ENCODE data around the gene TCAP.
"Not testable (repeated sequence)": the region's sequence is repeated elsewhere in the genome, so short reads cannot be mapped to it uniquely, and the experiment has no call there.

Gene TCAP

DNA sequence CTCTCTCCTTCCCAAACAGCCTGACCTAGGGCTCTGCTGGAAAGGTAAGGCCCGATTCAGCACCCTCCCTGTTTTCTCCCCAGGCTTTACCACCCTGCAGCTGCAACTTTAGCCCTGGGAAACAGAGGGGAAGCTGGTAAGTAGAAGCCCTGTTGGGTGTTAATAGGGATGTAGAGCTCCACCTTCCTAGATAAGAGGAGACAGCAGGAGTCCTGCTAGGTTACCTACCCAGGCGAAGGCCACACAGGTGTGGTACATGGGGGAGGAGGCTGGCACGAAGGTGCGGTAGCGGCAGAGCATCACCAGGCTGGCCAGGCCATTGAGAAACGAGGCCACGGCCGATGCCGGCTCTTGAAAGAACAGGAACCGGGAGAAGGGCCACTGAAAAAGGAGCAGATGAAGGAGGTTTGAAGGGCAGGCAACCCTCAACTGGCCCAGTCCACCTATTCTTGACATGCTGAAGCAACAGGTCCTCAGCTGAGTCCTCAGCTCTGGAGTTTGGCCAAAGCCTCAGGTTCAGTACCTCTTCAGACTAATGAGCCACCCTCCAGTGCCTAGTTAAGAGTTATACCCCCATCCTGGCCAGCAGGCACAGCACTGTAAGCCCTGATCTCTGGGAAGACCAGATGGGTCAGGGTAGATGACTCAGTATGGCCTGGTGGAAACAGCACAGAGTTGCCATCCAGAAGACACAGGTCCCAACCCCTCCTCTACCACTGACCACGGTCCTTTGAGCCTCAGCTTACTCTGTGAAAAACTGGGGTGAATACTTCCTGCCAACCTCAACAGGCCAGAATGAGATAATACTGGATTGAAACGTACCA is 19.4 kb downstream of the TCAP start:
- DNase-seq (ENCODE audit: low spot score), result no peak

GRCh38 chr17:39687101-39687545 is 22.0 kb downstream of the TCAP start:
- DNase-seq (ENCODE audit: low spot score), result no peak

DNA sequence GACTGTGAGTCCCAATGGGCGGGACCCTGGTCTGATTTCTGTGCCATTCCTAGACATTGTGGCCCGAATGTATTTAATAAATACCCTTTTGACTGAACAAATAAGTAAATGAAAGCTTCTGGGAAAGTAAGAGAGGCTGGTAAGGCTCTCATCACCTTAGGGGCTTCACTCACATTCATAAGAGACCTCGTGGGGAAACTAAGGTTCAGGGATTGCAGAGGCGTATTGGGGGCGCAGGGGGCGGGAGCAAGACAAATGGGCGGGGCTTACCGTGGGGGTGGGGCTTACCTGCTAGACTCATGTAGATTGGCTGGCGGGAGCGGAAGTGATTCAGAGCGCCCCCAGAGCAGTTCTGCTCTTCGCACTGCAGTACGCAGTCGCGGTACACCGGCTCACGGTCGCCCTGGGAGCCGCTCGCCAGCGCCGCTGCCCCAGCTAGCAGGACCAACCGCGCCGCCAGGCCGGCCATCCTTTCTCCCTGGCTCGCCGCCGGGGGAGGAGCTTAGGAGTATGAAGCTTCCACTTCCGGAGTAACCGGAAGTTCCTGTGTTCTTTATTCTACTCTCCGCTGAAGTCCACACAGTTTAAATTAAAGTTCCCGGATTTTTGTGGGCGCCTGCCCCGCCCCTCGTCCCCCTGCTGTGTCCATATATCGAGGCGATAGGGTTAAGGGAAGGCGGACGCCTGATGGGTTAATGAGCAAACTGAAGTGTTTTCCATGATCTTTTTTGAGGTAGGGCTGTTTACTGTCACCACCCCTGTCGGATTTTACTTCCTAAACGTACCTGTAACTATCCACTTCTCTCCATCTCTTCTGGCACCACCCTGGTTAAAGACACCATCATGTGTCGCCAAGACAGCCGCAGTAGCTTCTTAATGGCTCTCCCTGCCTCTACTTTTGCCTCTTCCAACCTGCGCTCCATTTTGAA is 22.7 kb downstream of the TCAP start, which contains the start of gene PGAP3:
TSS of gene PGAP3 (minus strand) at position 512 of the 929 bp plus-strand sequence. CDS start at position 469, 43 bp downstream.
- peak; percentile 92 for DNase-seq (ENCODE audit: low spot score)

GRCh38 chr17:39688475-39688835 is 23.3 kb downstream of the TCAP start:
- no peak for DNase-seq (ENCODE audit: low spot score)

DNA sequence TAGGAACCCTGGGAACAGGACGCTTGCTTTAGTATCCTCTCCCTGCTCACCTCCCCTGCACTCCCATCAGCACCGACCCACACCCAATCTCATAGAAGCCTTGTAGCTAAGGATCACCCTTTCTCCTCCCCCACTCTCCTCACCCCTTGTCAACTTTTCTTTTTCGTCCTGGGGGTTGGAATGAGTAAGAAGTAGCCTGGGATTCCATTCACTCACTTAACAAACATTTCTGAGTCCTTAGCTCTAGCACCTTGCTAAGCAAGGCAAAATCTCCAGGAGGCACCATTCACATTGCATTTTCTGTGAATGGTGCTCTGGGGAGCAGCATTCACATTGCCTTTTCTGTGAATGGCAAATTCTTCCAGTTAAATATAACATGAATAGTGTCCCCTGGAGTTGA is 23.8 kb downstream of the TCAP start:
- no peak for DNase-seq (ENCODE audit: low spot score)

- DNase-seq (ENCODE audit: low spot score), result no peak
Measured at GRCh38 chr17:39694593-39694992, 29.4 kb downstream of the TCAP start.

GRCh38 chr17:39695089-39695474 is 29.9 kb downstream of the TCAP start:
- DNase-seq (ENCODE audit: low spot score), result no peak

- no peak for DNase-seq (ENCODE audit: low spot score)
Measured at GRCh38 chr17:39696731-39697130, 31.6 kb downstream of the TCAP start.

GRCh38 chr17:39697961-39698360 is 32.8 kb downstream of the TCAP start:
- no peak for DNase-seq (ENCODE audit: low spot score)

- DNase-seq (ENCODE audit: low spot score), result not testable (repeated sequence)
Measured at GRCh38 chr17:39699157-39699817, 34.1 kb downstream of the TCAP start.

DNA sequence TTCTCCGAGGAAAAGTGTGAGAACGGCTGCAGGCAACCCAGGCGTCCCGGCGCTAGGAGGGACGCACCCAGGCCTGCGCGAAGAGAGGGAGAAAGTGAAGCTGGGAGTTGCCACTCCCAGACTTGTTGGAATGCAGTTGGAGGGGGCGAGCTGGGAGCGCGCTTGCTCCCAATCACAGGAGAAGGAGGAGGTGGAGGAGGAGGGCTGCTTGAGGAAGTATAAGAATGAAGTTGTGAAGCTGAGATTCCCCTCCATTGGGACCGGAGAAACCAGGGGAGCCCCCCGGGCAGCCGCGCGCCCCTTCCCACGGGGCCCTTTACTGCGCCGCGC is 34.6 kb downstream of the TCAP start, which contains the start of gene ERBB2:
TSS of gene ERBB2 (plus strand) at position 247 of the 330 bp plus-strand sequence. CDS start 175 bp downstream, outside the sequence.
- DNase-seq (ENCODE audit: low spot score), result peak; percentile 86

GRCh38 chr17:39700148-39700987 is 35.2 kb downstream of the TCAP start:
- no peak for DNase-seq (ENCODE audit: low spot score)

DNA sequence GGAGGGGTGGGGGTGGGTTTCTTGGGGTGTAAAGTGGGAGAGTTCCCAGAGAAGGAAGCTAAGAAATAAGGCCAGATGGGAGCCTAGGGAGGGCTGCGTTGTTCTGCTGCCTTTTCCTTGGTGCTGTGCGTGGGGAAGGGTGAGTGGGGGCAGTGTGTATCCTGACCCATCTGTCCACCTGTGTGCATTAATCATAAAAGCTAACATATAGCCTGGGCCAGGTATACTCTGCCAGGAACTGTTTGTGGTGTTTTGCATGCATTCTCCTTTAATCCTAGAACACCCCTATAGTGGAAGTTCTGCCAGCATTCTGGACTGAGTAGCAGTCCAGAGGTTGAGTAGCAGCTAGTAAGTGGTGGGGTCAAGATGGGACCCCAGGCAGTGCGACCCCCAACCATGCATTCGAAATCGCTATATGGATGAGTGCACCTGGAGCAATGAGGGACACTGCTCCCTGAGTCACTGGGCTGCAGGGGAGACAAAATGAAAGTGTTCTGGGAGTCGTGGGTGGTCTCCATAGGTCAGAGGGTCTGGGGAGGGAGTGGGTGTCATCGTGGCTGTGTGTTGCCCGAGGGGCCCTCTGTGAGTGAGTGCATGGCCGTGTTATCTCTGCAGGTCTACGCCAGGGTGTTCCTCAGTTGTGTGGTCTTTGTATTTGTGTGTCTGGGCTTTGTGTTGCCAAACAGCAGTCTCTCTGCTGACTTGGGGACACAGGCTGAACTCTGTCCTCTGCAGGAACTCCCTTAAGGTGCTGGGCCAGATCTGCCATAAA is 36.0 kb downstream of the TCAP start:
- peak; percentile 41 for DNase-seq (ENCODE audit: low spot score)

- DNase-seq (ENCODE audit: low spot score), result no peak
Measured at GRCh38 chr17:39701784-39702422, 36.8 kb downstream of the TCAP start.

DNA sequence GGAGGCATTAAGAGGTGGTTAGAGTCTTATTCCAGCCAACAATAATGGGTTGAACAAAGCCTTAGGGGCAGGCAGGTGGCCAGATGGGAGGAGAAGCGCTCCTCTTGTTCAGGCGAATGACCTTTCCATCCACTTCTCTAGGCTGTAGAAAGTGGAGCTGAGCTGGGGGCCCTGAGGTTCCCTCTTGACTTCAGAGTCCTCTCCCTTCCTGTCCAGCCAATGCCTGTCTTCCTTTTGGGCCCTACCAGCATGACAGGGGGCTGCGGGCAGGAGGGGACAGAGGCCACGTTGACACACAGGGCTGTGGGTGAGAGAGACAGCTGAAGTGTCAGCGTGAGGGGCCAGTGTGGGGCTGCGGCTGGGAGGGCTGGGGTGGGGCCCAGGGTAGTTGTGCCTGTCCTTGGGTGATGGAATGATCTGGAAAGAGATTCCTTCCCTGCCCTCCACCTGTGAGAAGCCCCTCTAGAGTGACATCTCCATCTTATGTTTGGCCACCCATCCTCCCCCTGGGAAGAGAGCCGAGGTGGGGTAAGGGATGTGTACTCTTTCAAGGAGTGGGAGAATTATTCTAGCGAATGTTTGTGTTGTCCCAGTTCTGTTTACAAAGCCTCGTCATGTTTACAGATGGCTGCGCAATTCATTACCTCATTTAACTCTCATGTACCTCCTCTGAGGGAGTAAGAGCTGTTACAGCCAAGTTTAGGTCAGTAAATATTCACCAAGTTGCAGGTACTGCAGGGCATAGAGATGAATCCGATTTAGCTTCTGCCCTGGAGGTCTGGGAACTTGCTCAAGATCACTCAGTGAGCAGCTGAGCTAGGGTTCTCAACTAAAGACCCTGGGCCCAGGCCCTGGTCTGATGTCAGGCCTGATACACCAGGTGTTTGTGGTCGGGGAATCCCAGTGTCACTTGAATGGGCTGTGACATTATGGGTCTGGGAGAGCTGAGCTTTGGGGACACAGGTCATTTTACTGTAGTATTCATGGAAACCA is 38.0 kb downstream of the TCAP start:
- DNase-seq (ENCODE audit: low spot score), result no peak

DNA sequence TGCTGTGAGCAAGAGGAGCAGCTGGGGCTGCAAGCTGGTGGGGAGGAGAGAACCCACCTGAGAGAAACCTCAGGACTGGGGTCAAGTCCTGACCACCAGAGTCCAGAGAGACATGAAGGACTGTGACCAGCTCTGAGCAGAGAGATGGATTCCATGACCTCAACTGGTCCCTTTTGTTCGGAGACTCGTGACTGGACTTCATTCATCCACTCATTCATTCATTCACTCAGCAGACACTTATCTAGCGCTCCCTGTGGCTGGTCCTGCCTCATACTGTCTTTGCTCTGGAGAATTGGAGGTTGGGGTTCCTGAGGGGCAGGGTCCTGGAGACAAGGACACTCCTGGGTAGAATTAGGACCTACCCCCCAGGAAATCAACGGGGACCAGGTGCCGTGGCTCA is 38.8 kb downstream of the TCAP start:
- no peak for DNase-seq (ENCODE audit: low spot score)

DNA sequence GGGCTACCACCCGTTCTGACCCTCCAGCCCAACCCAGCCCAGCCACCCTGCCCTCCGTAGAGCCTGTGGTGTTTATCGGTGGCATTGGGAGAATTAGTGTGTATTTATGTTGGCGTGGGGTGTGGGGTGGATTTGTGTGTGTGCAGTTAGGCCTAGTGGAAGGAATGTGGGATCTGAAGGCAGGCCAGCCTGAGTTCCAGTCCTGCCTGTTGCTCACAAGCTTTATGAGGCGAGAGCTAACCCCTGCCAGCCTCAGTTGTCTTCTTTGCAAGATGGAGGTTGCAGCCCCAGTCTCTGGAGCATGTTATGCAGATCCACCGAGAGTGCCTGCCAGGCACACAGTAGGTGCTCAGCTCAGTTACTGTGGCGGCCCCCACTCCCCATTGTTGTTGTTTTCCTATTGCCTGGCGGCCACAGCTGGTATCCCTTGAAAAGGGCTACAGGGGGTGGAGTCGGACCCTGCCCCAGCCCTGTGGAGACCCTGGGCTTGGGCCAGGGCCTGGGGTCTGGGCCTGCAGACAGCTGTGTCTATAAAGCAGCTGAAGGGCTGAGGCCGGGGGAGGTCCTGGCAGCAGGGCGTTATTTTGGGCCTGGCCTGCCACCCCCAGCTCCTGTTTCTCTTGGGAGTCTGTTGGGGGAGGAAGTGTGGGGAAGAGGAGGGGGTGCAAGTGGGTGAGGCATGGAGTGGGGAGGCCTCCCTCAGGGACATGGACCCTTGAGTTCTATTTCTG is 39.8 kb downstream of the TCAP start:
- no peak for DNase-seq (ENCODE audit: low spot score)

GRCh38 chr17:39705786-39706348 is 40.7 kb downstream of the TCAP start:
- peak; percentile 70 for DNase-seq (ENCODE audit: low spot score)
